HCT116 (cell line): ENCODE results near the gene NFATC1. TPM values are rescaled to one million over a fixed set of nuclear protein-coding genes. Genes with fewer than 3 reads are reported as not detected.

ENCODE experiments used
- ATAC-seq: fragments of 200-7000 bp; cut with Tn5 transposase; 2 replicates; pipeline ENCODE4 v1.9.1; 2020; ENCODE audit warnings: mild to moderate bottlenecking, moderate library complexity
- BruUV-seq: library from RNA; stranded (reverse); fragments of 400-500 nt; replicated peaks from 2 replicates; lab custom pipeline; 2021; lab: Mats Ljungman, UMichigan
- CTCF ChIA-PET: fragments of 300-600 bp; sonication (Branson Sonifier 250); formaldehyde crosslinking; loops from one replicate; lab custom pipeline; 2021; ENCODE audit warnings: antibody characterized with exemption; lab: Charles Lee
- POLR2A ChIA-PET: fragments of 300-600, 350-600 bp; sonication (Branson Sonifier 250); formaldehyde crosslinking; loops from one replicate; lab custom pipeline; 2021; ENCODE audit warnings: antibody characterized with exemption; lab: Charles Lee
- RAD21 ChIA-PET, 2 experiments: fragments of 300-600 bp; sonication (Branson Sonifier 250); formaldehyde crosslinking; loops; one replicate each; lab custom pipeline; 2023; ENCODE audit warnings: low total read pairs in 2 of 2; ENCODE audit not compliant: uncharacterized antibody in 2 of 2, unreplicated experiment in 2 of 2, low non-redundant PET in 1 of 2; lab: Charles Lee
- DNase-seq: peaks from one replicate; pipeline ENCODE4 v3.0.0-alpha.2; 2010; ENCODE audit warnings: low read depth, low spot score
- H2AFZ ChIP-seq: fragments of 200-600 bp; shearing (Covaris generic), sonication (generic); 2 replicates; pipeline ENCODE4 v1.6.1; 2017; ENCODE audit warnings: low read depth, mixed run types, mixed read lengths, antibody characterized with exemption, low read length; ENCODE audit not compliant: poor library complexity, severe bottlenecking
- H3K27ac ChIP-seq: 2 replicates; pipeline ENCODE4 v1.5.1; 2012; ENCODE audit warnings: low read depth, low read length
- H3K27me3 ChIP-seq: fragments of 200-600 bp; sonication (generic); 2 replicates; pipeline ENCODE4 v1.6.1; 2016; ENCODE audit warnings: mixed run types, low read length, mixed read lengths; ENCODE audit not compliant: insufficient read depth
- H3K36me3 ChIP-seq, 2 experiments: fragments of 200-500 bp in 1 of 2; fragments of 200-600 bp in 1 of 2; sonication (Bioruptor generic) in 1 of 2; sonication (generic) in 1 of 2; 2 replicates each; pipeline versions ENCODE4 v1.5.1 to v1.6.1; 2014 to 2016; ENCODE audit warnings: low read length in 2 of 2, inconsistent platforms in 1 of 2, mixed read lengths in 1 of 2, mixed run types in 1 of 2; ENCODE audit not compliant: insufficient read depth in 2 of 2, control insufficient read depth in 1 of 2
- H3K4me1 ChIP-seq, 2 experiments: fragments of 200-600 bp in 1 of 2; sonication (generic) in 1 of 2; 2 replicates each; pipeline versions ENCODE4 v1.5.1 to v1.6.1; 2012 to 2017; ENCODE audit warnings: low read length in 2 of 2, inconsistent platforms in 1 of 2, mild to moderate bottlenecking in 1 of 2, mixed read lengths in 1 of 2, mixed run types in 1 of 2, moderate library complexity in 1 of 2; ENCODE audit not compliant: insufficient read depth in 2 of 2, control insufficient read depth in 1 of 2
- H3K4me2 ChIP-seq: fragments of 200-600 bp; sonication (generic); 2 replicates; pipeline ENCODE4 v1.6.1; 2017; ENCODE audit warnings: mixed run types, low read length, mixed read lengths
- H3K4me3 ChIP-seq, 2 experiments: fragments of 200-600 bp in 1 of 2; sonication (generic) in 1 of 2; replicated peaks in 1 of 2; 2 replicates each; pipeline ENCODE4 v1.5.1; 2011 to 2016; ENCODE audit warnings: low read length in 2 of 2, control low read depth in 1 of 2, low read depth in 1 of 2, mild to moderate bottlenecking in 1 of 2, mixed read lengths in 1 of 2, mixed run types in 1 of 2
- H3K79me2 ChIP-seq: fragments of 200-600 bp; sonication (generic); 2 replicates; pipeline ENCODE4 v1.6.1; 2017; ENCODE audit warnings: mild to moderate bottlenecking, mixed run types, low read length, moderate library complexity, mixed read lengths; ENCODE audit not compliant: insufficient read depth
- H3K9ac ChIP-seq: fragments of 200-600 bp; sonication (generic); 2 replicates; pipeline ENCODE4 v1.6.1; 2016; ENCODE audit warnings: low read length, mixed read lengths
- H3K9me2 ChIP-seq: fragments of 200-600 bp; sonication (generic), shearing (Covaris generic); 2 replicates; pipeline ENCODE4 v1.6.1; 2017; ENCODE audit warnings: mixed run types, mild to moderate bottlenecking, moderate library complexity; ENCODE audit not compliant: insufficient read depth
- H3K9me3 ChIP-seq, 2 experiments: fragments of 200-500 bp in 1 of 2; fragments of 200-600 bp in 1 of 2; sonication (Bioruptor generic) in 1 of 2; sonication (generic) in 1 of 2; 2 replicates each; pipeline ENCODE4 v1.6.1; 2014 to 2017; ENCODE audit warnings: low read length in 2 of 2, mixed read lengths in 2 of 2, inconsistent platforms in 1 of 2, low read depth in 1 of 2, mild to moderate bottlenecking in 1 of 2, mixed run types in 1 of 2, moderate library complexity in 1 of 2; ENCODE audit not compliant: control insufficient read depth in 1 of 2, insufficient read depth in 1 of 2
- H4K20me1 ChIP-seq: fragments of 200-600 bp; sonication (generic), shearing (Covaris generic); 2 replicates; pipeline ENCODE4 v1.6.1; 2017; ENCODE audit warnings: mixed run types, mild to moderate bottlenecking, moderate library complexity; ENCODE audit not compliant: insufficient read depth
- CEBPB ChIP-seq: IDR thresholded peaks from 2 replicates; pipeline ENCODE4 v1.6.1; 2012; ENCODE audit warnings: low read depth
- SIN3A ChIP-seq: IDR thresholded peaks from 2 replicates; pipeline ENCODE4 v1.6.1; 2012; ENCODE audit warnings: low read depth
- SRF ChIP-seq: IDR thresholded peaks from 2 replicates; pipeline ENCODE4 v1.6.1; 2012; ENCODE audit warnings: low read depth
- ZFX ChIP-seq: fragments of 450-650 bp; IDR thresholded peaks from 2 replicates; pipeline ENCODE4 v1.6.1; 2017
- intact Hi-C: fragments of 100-400 bp; cut with micrococcal nuclease; formaldehyde crosslinking; loops from 2 replicates; pipeline ENCODE4 v1.10.0; 2022
- total RNA-seq: library from RNA; stranded (reverse); gene quantifications from one replicate; pipeline ENCODE4 v1.2.1, GENCODE V29; 2021; ENCODE audit not compliant: unreplicated experiment
- TF ChIP-seq, protein P1 (sequence below): IDR thresholded peaks from 2 replicates; pipeline ENCODE4 v1.6.1; 2012; ENCODE audit warnings: low read depth

Gene NFATC1
- total RNA-seq, 1 experiment from 2014 or later = 20.8 TPM

DNA sequence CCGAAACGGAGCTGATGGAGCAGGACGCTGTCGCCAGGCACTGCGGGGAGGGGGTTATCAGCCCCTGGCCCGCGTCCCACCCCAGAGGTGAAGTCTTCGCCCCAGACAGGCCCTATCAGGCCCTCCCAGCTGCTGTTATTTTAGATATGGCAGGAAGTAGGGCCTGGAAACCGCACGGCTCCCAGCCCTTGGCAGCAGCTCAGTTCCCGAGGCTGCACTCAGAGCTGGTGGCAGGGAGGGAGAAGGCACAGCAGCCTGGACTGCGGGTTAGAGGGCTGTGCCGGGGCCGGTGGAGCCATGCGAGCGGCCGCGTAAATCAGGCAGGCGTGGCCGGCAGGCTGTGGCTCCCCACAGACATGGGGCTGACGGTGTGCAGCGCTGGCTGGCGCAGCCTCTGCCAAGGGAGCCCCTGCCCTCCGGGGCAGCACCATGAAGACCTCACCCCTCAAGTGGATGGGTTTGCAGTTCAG is 111.4 kb downstream of the NFATC1 start:
- Histone ChIP-seq H3K27ac (no peak overlapping the region), H3K36me3 (no peaks in the 10 kb centered on the region), H4K20me1 (no peaks in the 10 kb centered on the region), H2AFZ (no peak overlapping the region), H3K4me3 (no peak overlapping the region), H3K27me3 (no peaks in the 10 kb centered on the region), H3K9me3 (no peaks in the 10 kb centered on the region), H3K79me2 (no peaks in the 10 kb centered on the region), H3K9ac (no peak overlapping the region), H3K9me2 (no peaks in the 10 kb centered on the region), H3K4me1 (no peaks in the 10 kb centered on the region), H3K4me2 (no peak overlapping the region)
- ATAC-seq (no peak), DNase-seq (no peak)
- ChIA-PET POLR2A (no interaction called here), RAD21 (no interaction called here), CTCF (no interaction called here)
- TF ChIP-seq ZFX (no peak), SRF (no peak), SIN3A (no peak), CEBPB (no peak)
- TF ChIP-seq, protein P1, sequence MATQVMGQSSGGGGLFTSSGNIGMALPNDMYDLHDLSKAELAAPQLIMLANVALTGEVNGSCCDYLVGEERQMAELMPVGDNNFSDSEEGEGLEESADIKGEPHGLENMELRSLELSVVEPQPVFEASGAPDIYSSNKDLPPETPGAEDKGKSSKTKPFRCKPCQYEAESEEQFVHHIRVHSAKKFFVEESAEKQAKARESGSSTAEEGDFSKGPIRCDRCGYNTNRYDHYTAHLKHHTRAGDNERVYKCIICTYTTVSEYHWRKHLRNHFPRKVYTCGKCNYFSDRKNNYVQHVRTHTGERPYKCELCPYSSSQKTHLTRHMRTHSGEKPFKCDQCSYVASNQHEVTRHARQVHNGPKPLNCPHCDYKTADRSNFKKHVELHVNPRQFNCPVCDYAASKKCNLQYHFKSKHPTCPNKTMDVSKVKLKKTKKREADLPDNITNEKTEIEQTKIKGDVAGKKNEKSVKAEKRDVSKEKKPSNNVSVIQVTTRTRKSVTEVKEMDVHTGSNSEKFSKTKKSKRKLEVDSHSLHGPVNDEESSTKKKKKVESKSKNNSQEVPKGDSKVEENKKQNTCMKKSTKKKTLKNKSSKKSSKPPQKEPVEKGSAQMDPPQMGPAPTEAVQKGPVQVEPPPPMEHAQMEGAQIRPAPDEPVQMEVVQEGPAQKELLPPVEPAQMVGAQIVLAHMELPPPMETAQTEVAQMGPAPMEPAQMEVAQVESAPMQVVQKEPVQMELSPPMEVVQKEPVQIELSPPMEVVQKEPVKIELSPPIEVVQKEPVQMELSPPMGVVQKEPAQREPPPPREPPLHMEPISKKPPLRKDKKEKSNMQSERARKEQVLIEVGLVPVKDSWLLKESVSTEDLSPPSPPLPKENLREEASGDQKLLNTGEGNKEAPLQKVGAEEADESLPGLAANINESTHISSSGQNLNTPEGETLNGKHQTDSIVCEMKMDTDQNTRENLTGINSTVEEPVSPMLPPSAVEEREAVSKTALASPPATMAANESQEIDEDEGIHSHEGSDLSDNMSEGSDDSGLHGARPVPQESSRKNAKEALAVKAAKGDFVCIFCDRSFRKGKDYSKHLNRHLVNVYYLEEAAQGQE = no peak
- BruUV-seq = no TSS peak
- intact Hi-C loops = no loop called here
